GM18505 (cell line): ENCODE results near the gene SUGCT.
A peak's percentile ranks its signal among the peaks of the same experiment; 100 is the strongest.

Experiments
- ATAC-seq: cut with Tn5 transposase; IDR thresholded peaks from one replicate; pipeline ENCODE4 v1.9.1; 2021; ENCODE audit not compliant: unreplicated experiment
- POLR2A ChIP-seq: IDR thresholded peaks from 4 replicates; pipeline ENCODE4 v1.6.1; 2011; ENCODE audit warnings: borderline replicate concordance; ENCODE audit not compliant: insufficient read depth, insufficient read length; ENCODE audit errors: extremely low read depth

SUGCT gene

GRCh38 chr7:40470091-40470592 lies 335.3 kb downstream of the SUGCT start:
- no peak for ATAC-seq
- no peak for TF ChIP-seq POLR2A

- no peak for TF ChIP-seq POLR2A
- ATAC-seq: no peak
Measured at GRCh38 chr7:40470817-40471216, 336.0 kb downstream of the SUGCT start.

GRCh38 chr7:40471891-40472290 lies 337.1 kb downstream of the SUGCT start:
- ATAC-seq: no peak
- no peak for TF ChIP-seq POLR2A

GRCh38 chr7:40474790-40475680 lies 340.2 kb downstream of the SUGCT start:
- ATAC-seq: peak; percentile 100
- TF ChIP-seq POLR2A: no peak

GRCh38 chr7:40475681-40475982 lies 340.8 kb downstream of the SUGCT start:
- no peak for TF ChIP-seq POLR2A
- ATAC-seq: no peak

GRCh38 chr7:40477094-40477493 lies 342.3 kb downstream of the SUGCT start:
- no peak for TF ChIP-seq POLR2A
- no peak for ATAC-seq

GRCh38 chr7:40482845-40483244 lies 348.0 kb downstream of the SUGCT start:
- ATAC-seq: no peak
- TF ChIP-seq POLR2A: no peak

- ATAC-seq: no peak
- TF ChIP-seq POLR2A: no peak
Measured at GRCh38 chr7:40483630-40484029, 348.8 kb downstream of the SUGCT start.

GRCh38 chr7:40489844-40490602 lies 355.2 kb downstream of the SUGCT start:
- ATAC-seq: no peak
- TF ChIP-seq POLR2A: no peak

- TF ChIP-seq POLR2A: no peak
- no peak for ATAC-seq
Measured at GRCh38 chr7:40490603-40490924, 355.8 kb downstream of the SUGCT start.

- no peak for ATAC-seq
- no peak for TF ChIP-seq POLR2A
Measured at GRCh38 chr7:40492946-40493345, 358.1 kb downstream of the SUGCT start.

- no peak for ATAC-seq
- no peak for TF ChIP-seq POLR2A
Measured at GRCh38 chr7:40493609-40494051, 358.8 kb downstream of the SUGCT start.

- no peak for ATAC-seq
- no peak for TF ChIP-seq POLR2A
Measured at GRCh38 chr7:40498924-40499510, 364.2 kb downstream of the SUGCT start.

- TF ChIP-seq POLR2A: no peak
- ATAC-seq: no peak
Measured at GRCh38 chr7:40499718-40500117, 364.9 kb downstream of the SUGCT start.

- no peak for TF ChIP-seq POLR2A
- ATAC-seq: no peak
Measured at GRCh38 chr7:40500219-40500618, 365.4 kb downstream of the SUGCT start.

- no peak for TF ChIP-seq POLR2A
- ATAC-seq: no peak
Measured at GRCh38 chr7:40502359-40502758, 367.6 kb downstream of the SUGCT start.
